Limb (tissue), 2 donors: ENCODE results near the gene CIB2.

Experiments
- DNase-seq, 2 donors: peaks; one replicate each; pipeline ENCODE4 v3.0.0-alpha.2; 2016; ENCODE audit errors: extremely low spot score in 2 of 2

Gene CIB2

DNA sequence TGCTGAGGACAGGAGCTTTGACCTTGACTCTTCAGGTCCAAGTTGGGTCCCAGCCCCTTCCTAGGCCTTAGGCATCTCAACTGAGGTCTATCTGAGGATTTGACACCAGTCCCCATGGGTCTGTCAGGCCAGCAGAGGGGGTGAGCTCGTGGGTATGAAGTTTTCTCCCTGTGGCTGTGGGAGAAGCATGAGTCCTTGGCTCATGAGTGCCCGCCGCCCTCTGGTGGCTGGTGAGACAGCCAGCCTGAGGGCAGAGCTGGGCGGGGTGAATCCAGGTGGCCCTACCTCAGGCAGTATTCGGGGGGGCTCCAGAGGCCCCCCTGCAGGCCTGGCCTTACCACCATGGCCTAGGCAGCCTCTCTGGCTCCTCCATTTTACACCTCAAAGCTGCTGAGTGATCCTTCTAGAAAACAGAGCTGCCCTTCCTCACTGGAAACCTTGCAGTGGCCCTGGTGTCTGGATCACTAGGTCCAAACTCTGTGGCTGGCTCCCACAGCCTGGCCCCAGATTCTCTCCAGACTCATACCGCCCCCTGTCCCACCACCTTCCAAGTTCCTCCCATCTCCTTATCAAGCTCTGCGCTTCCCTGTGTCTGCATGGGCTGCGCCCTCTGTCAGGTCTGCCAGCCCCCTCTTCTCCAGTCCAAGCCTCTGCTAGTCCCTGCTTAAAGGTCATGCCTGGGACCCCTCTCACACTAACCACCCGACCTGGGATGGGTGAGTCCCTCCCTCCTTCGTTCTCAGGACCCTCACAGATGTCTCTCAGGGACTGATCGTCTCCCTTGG, 22.8 kb downstream of the CIB2 start:
- DNase-seq, result peak; percentile 64 to 83

DNA sequence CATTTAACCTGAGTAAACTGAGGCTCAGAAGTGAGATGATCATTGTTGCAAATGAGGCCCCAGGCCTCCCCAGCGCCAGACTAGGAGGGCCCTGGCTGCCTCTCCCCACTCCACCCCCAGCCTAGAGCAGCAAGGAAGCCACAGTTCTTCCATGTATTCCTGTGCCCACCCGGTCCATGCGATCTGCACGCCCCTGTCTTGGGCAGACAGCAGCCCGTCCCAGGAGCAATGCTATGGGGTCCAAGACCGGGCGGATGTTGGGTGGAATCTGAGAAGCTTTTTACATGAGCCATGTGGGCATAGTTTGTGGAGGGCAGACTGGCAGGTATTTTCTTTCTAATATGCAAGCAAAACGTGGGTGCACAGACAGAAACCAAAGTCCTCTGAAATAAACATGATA, 23.8 kb downstream of the CIB2 start:
- DNase-seq, result no peak

DNA sequence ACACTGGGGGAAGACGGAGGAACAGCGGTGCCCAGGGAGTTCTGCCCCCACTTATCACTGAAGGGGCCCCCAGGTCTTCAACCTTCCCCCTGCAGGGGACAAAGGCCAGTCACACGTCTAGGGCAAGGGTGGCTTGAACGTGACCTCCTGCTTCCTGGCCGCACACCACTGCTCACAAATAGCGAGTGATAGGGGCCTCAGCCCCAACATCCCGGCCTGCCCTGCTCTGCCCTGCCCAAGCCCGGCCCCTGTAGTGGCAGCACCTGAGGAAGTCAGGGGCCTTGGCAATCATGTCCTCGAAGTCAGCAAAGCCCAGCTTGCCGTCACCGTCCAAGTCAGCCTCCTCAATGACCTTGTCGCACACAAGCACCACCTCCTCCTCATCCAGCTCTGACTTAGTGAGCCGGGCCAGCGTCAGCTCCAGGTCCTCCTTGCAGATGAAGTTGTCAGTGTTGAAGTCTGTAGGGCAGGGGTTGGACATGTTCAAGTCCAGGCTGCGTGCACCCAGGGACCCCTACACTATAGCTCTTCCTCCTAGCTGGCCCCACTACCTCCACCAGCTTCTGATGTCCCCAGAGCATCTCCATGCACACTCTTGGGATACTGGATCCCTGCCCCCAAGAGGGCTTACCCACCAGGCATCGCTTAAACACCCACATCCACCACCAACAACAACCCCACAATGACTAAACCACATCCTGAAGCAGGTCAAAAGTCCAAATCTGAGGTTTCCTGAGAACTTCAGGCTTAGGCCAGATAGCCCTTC, 25.6 kb downstream of the CIB2 start:
- no peak for DNase-seq

DNA sequence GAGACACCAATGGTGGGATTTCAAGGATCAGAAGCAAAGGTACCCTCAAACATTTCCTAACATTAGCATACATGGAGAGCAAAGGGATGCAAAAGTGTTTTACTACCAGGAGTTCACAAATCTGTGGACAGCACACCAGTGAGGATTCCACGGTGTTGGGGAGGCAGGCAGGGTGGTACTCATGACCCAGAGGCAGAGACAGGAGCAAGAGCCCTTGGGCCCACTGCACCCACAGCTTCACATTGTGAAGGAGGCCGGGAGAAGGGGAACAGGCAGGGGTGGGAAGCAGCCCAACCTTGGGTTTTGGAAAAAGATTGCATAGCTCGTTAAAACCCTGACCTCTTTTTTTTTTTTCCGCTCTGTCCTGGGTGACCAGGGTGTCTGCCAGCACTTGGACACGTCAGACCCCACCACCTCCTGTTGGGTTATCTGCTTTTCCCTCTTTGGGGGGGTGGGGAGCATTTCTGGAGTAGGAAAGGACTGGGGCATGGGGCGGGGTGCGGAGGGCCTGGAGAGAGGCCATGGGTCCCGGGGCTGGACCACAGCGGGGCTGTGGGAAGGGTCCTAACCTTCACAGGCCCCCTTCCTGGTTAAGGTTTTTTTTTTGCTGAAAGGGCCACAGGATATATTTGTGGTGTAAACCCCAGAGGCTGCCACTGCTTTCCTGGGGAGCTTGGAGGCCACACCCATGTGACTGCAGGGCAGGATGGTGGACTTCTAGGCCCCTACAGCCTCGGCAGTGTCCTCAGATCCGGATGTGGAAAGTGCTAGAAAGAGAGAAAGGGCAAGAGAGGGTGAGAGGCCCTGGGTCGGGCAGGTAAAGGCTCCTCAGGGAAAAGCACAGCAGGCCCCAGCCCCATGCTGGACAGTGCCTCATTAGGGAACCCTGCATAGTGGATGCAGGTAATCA, 26.4 kb downstream of the CIB2 start:
- no peak for DNase-seq

DNA sequence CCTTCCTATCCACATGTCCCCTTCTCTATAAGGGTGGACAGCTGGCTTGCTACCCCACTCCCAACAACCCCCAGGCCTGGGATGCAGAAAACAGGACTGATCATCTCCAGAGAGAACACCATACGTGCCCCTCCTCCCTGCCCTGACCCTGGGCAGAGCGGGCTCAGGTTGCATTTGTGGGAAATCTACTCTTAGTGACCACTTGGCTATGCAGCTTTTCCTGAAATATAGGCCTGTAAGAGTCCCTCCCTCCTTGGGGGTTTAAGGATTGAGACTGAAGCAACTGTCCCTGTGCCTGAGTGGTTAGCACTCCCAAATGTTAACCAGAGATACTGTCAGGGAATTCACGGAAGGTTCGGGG, 27.1 kb downstream of the CIB2 start:
- DNase-seq, result no peak

DNA sequence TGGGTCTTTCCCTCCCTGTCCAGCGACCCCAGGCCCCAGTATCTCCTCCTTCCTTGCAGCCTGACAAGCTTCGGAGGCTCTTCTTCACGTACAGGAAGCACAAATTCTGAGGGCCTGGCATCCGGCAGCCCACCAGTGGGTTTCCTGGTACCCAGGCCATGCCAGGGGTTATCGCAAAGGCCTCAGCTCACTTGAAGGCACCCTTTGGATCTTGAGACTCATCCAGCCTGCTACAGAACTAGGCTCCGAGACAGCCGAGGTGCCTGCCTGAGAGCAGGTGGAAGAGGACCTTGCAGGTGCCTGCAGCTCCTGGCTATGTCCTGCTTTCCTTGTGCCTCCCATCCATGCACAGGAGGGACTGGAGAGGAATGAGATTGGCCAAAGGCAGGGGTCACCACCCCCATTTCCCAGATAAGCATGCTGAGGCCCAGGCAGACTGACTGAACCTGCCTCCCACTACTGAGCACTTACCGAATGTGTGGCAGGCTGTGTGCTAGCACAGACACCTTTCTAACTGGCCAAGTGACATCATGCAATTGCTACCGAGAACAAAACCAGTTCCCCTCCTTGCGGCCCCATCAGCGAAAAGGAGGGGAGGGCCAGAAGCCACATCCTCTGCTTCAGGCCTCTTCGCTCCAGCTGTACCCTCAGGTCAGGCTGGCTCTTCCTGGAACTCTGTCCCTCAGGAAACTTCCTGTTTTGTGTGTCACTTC, 27.7 kb downstream of the CIB2 start:
- peak in 1 of 2 donors; percentile 20 for DNase-seq

DNA sequence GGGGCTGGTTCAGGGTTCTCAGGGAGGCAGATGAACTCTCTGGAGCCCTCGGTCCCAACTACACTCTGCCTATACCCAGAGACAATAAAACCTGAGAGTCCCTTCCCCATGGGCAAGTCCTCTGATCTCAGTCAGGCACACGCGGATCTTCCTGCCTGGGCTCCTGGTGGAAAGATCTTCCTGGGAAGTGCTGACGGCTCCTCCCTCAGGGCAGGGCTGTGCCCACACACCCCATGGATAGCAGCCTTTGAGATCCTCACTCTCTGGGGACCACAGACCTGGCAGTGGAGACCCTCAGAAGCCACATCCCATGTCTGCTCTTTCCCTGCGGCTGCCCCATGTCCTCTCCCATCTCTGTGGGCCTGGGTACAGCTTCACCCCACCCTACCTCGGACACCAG, 28.5 kb downstream of the CIB2 start:
- no peak for DNase-seq

DNA sequence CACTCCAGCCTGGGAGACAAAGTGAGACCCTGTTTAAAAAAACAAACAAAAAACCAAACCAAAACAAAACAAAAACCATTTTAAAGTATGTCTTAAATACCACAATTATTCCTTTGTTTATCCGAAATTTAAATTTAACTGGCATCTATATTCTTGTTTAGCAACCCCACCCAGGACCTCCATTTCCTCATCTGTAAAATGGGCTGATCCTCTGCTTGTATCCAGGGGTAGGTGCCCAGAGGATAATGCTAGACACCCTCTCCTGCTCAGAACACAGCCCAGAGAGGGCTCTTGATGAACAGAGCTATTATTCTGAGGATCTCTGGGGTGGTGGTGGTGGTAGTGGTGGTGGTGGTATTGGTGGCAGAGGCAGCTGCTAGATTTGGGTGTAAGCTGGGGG, 29.0 kb downstream of the CIB2 start:
- no peak for DNase-seq

DNA sequence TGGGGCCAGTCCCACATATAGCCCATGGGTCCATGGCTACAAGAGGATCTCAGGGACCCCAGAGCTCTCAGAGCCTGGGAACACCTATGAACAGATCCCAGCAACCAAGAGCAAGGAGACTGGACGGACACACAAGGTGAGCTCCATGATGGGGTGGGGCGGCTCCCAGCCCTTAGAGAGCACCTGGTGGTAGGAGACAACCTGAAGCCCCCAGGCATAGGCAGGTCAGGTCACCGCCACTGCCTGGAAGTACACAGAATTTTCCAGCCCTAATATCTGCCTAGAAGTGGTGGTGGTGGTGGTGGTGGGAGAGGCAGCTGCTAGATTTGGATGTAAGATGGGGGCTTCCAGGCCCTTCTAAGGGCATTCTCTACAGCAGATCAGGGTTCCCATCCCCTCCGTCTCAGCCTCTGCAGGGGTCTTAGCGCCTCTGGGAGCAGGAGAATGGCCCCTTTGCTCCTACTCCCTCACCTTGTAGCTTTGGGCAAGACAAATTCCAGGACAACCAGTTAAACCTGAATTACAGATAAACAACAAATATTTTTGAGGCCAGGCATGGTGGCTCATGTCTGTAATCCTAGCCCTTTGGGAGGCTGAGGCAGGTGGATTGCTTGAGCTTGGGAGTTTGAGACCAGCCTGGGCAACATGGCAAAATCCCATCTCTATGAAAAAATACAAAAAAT, 29.7 kb downstream of the CIB2 start:
- DNase-seq, result no peak

DNA sequence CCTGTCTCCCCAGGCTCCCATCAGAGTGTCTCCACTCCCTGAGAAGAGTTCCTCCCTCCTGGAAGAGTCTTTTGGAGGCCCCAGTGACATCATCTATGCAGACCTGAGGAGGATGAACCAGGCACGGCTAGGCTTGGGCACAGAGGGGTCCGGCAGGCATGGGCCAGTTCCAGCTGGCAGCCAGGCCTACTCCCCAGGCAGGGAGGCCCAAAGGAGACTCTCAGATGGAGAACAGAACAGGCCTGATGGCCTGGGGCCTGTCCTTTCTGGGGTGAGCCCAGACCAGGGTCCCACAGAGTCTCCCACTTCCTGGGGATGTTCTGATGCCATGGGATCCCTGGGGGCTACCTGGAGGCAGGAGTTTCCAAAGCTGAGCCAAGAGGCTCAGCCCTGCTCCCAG, 30.4 kb downstream of the CIB2 start:
- DNase-seq, result no peak

DNA sequence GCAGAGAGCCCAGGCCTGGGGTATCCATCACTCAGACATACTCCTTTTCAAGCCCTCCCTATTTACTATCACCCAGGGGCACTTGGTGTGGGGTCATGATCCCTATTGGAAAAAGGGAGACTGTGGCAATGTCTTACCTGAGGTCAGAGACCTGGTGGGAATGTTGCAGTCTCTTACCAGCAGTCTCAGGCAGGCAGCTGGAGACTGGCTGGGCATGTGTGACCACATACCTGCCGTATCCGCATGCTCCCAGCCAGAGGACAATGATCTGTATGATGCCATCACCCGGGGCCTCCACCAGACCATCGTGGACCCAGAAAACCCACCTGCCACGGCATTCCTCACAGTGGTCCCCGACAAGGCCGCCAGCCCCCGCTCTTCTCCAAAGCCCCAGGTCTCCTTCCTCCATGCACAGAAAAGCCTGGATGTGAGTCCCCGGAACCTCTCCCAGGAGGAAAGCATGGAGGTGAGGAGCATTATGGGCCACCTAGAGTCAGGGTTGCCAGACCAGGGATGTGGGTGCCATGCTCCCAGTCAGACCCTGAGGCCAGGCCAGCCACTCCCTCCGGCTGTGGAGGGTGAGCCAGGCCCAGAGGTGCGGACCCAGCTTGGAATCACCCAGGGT, 33.0 kb downstream of the CIB2 start:
- peak in 1 of 2 donors; percentile 17 for DNase-seq

DNA sequence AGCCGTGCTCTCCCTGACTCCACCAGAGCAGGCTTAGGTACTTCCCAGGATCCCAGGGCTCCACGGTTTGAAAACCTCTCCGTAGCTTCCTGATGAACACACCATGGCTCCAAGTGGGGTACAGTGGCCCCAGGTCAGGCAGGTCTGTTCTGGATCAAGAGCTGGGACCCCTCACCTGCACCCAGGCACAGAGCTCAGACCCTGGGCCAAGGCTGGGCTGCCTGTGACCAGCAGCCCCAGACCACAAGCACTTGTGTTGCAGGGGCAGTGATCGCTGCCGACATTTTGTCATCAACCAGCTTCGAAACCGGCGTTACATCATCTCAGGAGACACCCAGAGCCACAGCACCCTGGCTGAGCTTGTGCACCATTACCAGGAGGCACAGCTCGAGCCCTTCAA, 33.6 kb downstream of the CIB2 start:
- no peak for DNase-seq

DNA sequence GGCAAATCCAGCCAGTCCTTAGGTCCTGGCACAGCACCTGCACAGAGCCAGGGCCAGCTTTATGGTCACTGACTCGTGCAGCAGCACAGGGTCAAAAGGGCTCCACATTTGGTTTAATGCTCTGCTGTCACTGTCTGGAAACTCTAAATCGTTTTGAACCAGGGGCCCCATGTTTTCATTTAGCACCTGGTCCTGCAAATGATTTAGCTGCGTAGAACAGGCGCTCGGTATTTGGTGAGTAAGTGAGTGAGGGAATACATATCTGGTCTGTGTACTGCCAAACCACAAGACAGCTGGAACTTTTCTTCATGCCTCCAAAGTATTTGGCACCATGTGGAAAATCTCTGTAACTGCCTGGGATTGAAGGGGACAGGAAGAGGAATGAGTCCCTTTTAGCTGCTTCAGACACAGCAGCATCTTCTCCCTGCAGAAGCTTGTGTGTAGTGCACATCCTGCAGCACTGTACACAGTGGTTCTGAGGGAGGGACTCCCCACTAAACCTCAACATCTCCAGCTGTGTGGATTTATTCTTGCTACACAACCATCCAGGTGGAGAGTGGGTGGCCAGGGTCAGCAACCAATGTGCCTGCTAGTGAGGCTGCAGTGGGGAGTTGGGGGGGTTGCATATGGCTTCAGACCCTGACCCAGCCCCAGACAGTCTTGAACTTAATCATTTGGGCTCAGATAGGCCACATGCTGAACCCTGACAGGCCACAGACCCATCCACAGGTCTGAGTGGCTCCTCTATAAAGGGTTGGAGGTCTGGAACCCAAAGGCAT, 37.8 kb downstream of the CIB2 start:
- DNase-seq, result peak in 1 of 2 donors; percentile 75

DNA sequence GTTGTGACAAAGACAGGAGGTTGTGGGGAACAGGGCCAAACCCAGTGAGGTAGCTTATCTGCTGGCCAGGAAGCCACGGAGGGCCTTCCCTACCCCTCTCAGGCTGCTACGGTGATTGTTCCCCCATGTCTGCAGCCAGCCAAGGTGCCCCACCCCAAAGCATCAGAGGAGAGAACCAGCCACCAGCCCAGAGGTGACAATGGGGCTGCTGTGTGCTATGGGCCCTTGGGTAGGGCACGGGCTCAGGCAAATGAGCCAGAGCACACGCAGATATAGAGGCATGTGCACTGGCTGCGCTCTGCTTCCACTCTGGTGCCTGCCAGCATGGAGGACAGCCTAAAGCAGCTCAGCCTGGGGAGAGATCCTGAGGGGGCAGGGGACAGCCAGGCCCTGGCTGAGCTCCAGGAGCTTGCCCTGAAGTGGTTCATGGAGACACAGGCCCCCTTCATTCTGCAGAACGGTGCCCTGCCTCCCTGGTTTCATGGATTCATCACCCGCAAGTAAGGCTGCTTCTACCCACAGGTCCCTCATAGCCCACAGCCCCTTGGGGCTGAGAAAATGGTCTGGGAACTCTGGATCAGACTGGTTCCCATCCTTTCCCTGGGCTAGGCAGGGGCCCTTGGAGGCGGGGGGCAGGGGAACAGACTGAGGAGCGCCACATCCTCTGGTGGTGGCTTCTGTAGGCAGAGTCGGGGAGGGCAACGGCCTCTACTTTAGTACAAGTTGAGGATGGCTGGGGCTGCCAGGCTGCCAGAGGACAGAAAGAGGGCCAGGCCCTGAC, 38.8 kb downstream of the CIB2 start, which contains the start of gene SH2D7:
TSS of gene SH2D7 (plus strand) at position 301 of the 781 bp plus-strand sequence. CDS start at position 325, 24 bp downstream.
- DNase-seq, result no peak

DNA sequence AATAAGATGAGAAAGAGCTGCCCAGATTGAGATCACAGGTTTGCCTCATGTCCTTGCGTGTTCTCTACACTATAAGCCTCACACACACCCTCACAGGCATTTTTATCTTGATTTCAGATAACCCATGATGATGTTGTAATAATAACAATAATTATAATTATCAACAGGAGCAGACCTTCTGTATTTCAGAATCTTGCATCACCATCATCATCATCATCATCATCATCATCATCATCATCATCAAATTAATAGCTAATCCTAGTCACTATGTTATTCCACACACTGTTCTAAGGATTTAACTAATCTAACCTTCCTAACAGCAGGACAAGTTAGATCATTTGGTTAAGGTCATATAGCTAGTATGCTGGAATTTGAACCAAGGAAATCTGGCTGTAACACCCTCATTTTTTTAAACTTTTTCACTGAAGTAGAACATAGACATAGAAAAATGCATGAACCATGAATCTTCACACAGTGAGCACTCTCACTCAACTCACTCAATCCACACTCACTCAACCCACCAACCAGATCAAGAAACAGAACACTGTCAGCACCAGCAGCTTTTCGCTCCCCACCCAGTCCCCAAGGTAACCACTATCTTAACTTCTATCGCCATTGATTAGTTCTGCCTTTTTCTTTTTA, 40.7 kb downstream of the CIB2 start:
- DNase-seq, result no peak

DNA sequence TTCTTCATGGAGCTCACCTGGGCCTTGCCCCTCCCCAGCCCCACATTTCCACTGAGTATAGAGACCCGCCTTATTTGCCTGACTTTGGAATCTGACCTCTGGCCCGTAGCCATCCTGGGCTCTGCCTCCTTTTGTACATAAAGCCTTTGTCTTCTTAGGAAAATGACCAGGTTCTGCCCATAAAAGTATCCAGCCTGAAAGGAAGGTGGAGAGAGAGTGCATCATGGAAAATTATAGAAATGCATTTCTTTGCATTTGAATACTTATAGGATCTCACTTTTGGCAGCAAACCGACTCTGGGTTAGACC, 42.5 kb downstream of the CIB2 start:
- no peak for DNase-seq

DNA sequence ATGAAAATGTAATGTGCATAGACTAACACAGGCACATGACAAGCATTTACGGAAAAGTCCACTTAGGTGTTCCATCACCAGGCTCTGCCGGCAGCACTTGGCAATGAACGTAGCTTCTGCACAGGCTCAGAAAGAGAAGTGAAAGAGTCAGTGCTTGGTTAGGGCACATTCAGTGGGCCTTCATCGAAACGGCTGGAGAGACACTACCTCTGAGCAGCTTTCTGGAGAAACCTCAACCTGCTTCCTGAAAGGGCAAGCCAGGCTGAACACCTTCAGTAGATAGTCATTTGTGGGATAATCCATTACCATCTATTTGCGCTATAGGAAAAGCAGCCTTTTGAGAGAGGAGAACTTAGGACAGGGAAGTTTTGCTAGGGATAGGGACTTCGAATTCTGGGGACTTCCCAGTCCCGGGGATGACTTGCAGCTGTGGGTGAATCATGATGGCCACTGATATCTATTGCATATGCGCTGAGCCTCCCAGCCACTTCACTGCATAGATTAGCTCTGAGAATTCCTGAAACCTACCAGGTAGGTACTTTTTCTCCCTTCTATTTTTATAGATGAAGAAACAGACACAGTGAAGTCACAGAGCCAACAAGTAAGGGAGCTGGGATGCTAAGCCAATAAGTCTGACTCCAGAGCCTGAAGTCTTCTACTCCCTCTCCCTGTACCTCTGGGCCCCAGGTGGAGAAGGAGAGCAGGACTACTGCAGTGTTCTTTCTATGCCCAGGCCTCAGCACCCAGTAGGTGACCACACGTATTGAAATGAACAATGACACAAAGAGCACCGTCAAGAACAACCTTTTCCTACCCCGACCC, 43.1 kb downstream of the CIB2 start:
- DNase-seq, result no peak
